Measurements from ENCODE around the gene MID2.
"Not testable (repeated sequence)": the region's sequence is repeated elsewhere in the genome, so short reads cannot be mapped to it uniquely, and the experiment has no call there.

The MID2 gene

GRCh38 chrX:107845625-107846024 lies 20.0 kb downstream of the MID2 start:
- DNase-seq: no peak

- no peak for DNase-seq
Observed at GRCh38 chrX:107848591-107848990, 22.9 kb downstream of the MID2 start.

GRCh38 chrX:107849747-107850421 lies 24.2 kb downstream of the MID2 start:
- DNase-seq: no peak

- DNase-seq: no peak
Observed at GRCh38 chrX:107850422-107850765, 24.7 kb downstream of the MID2 start.

GRCh38 chrX:107851215-107851614 lies 25.5 kb downstream of the MID2 start:
- DNase-seq: no peak

GRCh38 chrX:107851665-107852064 lies 26.0 kb downstream of the MID2 start:
- DNase-seq: not testable (repeated sequence)

GRCh38 chrX:107856289-107856688 lies 30.6 kb downstream of the MID2 start:
- no peak for DNase-seq

GRCh38 chrX:107857041-107857440 lies 31.4 kb downstream of the MID2 start:
- DNase-seq: not testable (repeated sequence)

- DNase-seq: no peak
Observed at GRCh38 chrX:107857837-107858236, 32.2 kb downstream of the MID2 start.

- no peak for DNase-seq
Observed at GRCh38 chrX:107861056-107861455, 35.4 kb downstream of the MID2 start.

- DNase-seq: no peak
Observed at GRCh38 chrX:107871136-107871535, 45.5 kb downstream of the MID2 start.

GRCh38 chrX:107878106-107878505 lies 52.4 kb downstream of the MID2 start:
- DNase-seq: no peak

GRCh38 chrX:107880054-107880610 lies 54.5 kb downstream of the MID2 start:
- no peak for DNase-seq

GRCh38 chrX:107894038-107894437 lies 68.4 kb downstream of the MID2 start:
- peak; percentile 21 for DNase-seq

GRCh38 chrX:107902721-107903120 lies 77.1 kb downstream of the MID2 start:
- no peak for DNase-seq

- no peak for DNase-seq
Observed at GRCh38 chrX:107905366-107905765, 79.7 kb downstream of the MID2 start.

- no peak for DNase-seq
Observed at GRCh38 chrX:107924136-107924746, 98.6 kb downstream of the MID2 start.

GRCh38 chrX:107934262-107934661 lies 108.6 kb downstream of the MID2 start:
- DNase-seq: no peak

GRCh38 chrX:107935200-107935599 lies 109.5 kb downstream of the MID2 start:
- DNase-seq: no peak

- no peak for DNase-seq
Observed at GRCh38 chrX:107935664-107936433, 110.2 kb downstream of the MID2 start.

GRCh38 chrX:107936434-107936730 lies 110.7 kb downstream of the MID2 start:
- DNase-seq: no peak

- no peak for DNase-seq
Observed at GRCh38 chrX:107940095-107940494, 114.4 kb downstream of the MID2 start.

GRCh38 chrX:107955337-107955736 lies 129.7 kb downstream of the MID2 start:
- not testable (repeated sequence) for DNase-seq

- DNase-seq: no peak
Observed at GRCh38 chrX:107968623-107969022, 143.0 kb downstream of the MID2 start.

All from NCI-H146 (cell line).